NCI-H128 (cell line): Measurements from ENCODE around the gene PTPRM.

Experiments
- DNase-seq: peaks from one replicate; lab custom pipeline; 2025; ENCODE audit not compliant: unreplicated experiment; lab: John Stamatoyannopoulos, UW

The PTPRM gene

DNA sequence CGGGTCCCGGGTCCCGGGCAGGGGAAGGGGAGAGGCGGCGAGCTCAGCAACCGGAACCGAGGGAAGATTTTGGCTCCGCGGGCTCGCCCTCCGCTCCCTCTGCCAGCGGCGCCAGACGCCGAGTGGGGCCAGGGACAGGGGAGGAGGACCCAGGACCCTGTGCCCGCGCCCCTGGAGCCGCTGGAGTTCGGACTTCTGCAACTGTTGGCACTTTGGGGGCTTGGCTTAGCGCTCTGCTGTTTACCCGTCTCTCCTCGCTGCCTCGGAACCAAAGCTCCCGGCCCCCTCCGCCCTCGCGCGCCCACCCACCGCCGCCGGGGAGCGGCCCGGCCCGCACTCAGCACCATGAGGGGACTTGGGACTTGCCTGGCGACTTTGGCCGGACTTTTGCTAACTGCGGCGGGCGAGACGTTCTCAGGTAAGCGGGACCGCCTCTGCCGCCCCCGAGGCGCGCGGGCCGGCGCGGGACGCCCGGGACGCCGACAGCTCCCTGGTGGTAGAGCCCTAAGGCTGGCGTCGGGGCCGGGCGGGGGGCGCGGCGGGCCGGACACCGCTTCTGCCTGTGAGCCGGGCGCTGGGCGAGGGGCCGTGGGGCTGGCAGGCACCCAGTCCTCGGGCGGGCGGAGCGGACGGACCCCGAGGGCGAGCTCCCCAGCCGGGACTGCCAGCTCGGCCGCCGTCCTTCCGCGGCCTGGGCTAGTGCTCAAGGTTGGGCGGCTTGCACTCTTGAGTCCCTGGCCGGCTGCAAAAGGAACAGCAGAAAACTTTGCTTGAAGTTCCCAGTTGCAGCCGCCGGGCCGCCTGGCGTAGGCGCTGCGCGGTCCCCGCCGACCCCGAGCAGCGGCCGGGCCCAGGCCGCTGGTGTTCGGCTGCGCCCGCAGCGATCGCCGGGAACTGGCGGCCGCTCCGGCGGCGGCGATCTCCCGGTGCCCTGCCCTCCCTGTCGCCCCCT, 634 bp downstream of the PTPRM start:
- no peak for DNase-seq

GRCh38 chr18:7568426-7568825, 1.3 kb downstream of the PTPRM start:
- DNase-seq, result no peak

DNA sequence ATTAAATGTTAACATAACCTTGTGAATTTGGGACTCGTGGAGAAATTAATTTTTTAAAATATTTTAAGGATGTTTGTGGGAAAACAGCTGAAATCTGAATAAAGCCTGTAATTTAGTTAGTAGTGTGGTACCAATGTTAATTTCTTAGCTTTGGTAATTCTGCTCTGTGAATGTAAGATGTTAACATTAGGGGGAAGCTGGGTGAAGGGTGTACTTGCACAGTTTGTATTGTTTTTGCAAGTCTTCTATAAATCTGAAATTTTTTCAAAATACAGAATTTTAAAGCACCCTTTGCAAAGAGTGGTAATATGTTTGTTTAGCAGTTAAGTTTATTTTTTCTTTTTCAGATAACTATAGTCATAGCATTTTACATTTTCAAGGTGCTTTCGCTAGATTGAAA, 4.5 kb downstream of the PTPRM start:
- no peak for DNase-seq

DNA sequence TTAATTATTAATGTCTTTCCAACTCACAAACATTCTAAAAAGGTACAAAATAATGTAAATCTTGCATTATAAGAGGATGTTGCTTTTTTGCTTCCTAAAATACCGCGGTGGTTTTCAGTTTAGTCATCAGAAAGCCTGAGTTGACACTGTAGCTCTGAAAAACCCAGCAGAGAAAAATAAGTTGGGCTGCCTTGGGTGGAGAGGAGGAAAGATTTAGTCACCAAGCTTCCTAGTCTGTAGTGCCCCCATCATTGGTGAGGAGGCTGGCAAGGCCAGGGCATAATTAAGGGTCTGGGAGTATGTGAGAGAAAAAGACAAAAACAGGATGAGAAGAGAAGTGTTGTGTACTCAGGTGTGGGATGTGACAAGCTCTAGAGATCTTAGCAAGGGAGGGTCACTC, 5.7 kb downstream of the PTPRM start:
- DNase-seq, result no peak

GRCh38 chr18:7575465-7576028, 8.4 kb downstream of the PTPRM start:
- DNase-seq, result no peak

DNA sequence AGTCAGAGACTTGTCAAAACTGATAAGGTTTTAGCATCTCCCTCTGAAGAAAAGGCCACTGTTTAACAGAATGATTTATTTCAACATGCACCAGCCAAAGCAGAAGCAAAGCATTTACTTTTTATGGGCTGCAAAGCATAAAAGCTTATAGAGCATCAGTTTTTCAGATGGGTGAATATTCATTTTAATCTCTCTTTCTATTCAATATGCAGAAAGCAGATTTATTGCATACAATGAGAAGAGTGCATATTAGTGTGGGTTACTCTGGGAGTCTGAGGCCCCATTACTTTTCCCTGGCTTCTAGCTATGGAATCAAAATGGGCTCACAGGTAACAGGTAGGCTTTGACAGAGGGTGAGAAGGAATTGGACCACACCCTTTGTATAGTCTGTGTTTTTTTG, 9.0 kb downstream of the PTPRM start:
- no peak for DNase-seq

GRCh38 chr18:7576685-7577084, 9.6 kb downstream of the PTPRM start:
- DNase-seq, result no peak

DNA sequence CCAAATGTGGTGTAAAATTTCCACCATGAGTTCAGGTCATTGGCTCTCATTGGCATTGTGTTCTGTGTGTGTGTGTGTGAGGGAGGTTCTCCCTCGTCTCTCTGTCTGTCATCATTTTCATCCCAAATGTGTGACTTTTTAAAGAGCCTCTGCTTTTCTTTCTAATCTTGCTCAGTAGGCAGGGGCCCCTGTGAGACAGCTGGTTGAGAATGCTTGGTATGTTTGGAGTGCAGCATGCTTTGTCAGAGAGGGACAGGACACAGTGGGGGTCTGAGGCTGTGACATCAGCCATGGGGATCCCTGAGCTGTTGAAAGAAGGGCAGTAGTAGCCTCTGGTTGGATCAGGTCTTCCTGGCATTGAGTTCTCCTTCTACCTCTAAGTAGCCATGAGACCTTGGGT, 10.6 kb downstream of the PTPRM start:
- DNase-seq, result no peak

GRCh38 chr18:7579176-7579917, 12.2 kb downstream of the PTPRM start:
- no peak for DNase-seq

DNA sequence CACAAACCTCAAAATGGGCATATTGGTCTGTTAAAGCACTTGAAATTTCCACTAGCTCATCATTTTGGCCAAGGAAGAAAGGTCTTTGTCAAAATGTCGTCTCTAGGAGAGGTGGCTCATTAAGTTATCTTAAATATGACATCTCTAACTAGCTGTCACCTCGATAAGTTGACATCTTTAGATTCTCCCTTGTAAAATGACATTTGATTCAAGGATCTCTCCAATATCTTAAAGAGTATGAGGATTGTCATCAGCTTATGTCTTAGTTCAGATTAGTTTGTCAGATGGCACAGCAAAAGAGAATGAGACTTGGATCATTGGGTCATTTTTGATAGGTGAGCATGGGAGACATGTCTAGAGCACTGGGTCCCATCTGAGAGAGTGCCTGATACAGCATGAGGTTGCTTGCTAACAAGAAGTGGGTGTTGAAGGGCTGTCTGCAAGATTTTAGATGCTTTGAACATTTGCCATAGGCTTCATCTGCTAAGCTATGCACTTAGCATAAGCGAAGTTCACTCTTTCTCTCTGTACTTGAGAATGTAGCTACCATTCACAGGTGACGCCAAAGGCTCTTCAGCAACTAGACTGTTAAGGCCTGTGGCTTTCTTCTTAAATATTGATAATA, 12.9 kb downstream of the PTPRM start:
- no peak for DNase-seq

DNA sequence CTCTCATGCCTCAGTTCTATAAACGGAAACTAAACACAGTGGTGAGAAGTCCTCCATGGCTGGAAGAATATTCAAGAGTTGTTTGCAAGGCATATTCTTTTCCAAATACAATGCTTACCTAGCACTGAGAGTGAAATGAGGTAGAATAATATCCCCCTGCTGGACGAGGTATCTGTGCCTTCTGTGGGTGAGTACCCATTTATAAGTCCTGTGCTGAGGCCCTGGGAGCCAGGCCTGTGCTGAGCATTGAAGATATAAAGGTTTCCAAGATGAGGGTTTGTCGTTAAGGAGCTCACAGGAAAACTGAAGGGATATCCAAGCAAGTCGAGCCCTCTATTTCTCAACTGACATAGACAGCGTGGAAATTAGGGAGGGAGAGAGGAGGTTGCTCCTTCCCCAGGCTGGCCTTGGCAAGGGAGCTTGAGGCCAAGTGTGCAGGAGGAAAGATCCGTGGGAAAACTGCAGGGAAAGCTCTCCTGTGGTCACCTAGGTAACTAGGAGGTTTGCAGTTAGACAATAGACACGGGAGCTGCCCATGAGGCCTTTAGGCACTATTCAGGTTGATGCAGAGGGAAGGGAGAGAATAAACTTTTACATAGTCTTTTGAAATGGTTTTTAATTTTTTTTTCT, 17.6 kb downstream of the PTPRM start:
- no peak for DNase-seq

DNA sequence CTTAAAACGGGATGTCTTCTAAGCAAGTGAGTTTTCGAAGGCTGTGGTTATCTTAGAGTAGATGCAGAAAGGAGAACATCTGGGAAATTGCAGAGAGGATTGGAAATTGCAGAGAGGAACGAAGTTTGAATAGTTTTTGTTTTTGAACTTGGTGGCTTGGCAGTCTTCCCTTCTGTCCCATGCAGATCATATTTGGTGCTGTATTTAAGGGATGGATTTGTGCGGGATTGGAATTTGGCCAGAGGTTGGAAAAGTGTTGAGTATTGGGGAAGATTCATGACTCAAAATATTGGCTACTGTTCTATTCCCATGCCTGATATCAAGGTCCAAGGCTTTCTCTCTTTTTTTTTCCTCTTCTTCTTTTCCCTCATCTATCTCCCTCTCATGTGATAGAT, 18.2 kb downstream of the PTPRM start:
- no peak for DNase-seq

DNA sequence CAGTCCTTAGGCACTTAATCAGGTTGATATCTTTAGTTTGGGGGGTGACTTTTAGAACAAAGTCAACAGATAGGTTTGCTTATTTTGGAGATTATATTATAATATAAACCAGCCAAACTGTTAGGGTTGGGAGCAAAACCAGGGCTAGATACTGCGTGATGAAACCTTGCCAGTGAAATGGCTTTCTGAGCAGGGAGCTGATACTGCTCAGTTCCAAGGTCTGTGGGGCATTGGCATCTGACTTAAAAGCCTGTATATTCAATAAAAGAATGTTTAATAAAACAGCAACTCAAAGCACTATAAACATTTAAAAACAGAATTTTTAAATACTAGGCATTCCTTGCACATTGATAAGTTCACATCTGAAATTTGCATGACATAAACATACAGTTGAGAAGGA, 19.3 kb downstream of the PTPRM start:
- no peak for DNase-seq

DNA sequence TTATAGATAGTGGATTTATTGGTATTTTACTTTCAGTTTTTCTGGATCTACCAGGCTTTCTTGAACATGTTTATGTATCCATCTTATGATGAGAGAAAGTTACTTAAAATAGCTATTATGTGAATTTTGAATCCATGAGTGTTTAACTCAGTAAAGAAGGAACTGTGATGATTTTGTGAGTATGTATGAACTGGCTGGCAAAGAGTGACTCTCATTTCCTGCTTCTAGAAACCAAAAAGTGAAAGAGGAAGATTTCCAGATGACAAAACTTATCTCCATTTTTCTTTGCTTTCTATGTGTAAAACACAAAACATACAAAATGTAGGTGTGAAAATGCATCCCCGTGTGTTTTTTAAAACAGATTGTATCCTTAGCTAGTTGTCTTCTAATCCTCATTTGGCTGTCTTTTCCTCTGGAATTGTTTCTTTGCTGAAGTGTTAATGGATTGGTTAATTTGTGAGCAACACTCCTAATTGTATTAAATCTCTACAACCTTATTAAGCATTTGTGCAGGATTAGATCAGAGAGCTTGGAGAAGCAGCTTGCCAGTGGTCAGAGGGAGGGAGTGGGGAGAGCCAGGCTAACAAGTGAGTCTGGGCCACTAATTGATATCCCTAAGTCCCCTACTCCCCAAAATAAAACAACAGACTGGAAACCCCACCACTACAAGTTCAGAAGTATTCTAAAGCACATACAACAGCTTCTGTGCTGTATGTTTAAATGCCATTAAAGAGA, 23.9 kb downstream of the PTPRM start:
- DNase-seq, result no peak

- no peak for DNase-seq
Observed at GRCh38 chr18:7592305-7593071, 25.4 kb downstream of the PTPRM start.

DNA sequence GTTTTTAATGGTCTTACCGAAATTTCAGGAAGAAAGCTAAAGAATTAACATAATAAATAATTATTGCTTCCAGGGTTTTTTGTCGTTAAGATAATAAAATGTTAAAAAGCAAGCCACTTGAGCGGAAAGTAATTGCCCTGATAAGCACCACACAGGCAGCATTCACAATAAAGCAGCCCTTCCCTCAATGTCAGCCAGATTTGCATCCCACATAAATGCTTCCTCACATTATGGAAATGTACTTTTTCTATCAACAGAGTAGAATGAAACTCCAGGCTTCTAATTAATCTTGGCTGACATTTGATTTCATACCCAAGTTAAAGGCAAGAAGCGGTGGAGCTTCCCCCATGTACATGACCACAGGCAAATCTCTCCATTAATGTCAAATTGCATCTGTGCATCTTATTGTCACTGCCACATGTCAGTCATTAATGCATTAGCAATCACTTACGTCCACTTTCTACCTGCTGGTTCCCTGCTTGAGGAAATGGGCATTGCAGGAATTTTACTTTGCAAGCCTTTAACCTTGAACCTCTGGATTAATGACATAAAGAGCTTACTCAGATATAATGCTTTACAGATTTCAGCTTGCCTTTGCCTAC, 26.2 kb downstream of the PTPRM start:
- DNase-seq, result no peak

DNA sequence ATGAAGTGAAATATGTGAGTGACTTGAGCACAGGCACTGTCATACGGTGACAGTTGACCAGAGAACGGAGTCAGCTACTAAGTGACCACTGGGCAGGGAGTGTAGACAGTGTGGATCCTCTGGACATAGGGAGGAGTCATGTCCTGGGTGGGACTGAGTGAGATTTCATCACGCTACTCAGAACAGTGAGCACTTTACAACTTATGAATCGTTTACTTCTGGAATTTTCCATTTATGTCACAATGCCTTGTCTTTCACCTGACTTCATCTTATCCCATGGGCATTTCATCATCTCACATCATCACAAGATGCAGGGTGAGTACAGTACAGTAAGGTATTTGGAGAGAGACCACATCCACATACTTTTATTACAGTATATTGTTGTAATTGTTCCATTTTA, 29.0 kb downstream of the PTPRM start:
- DNase-seq, result no peak

GRCh38 chr18:7597500-7597899, 30.4 kb downstream of the PTPRM start:
- DNase-seq, result no peak
